Activated CD8-positive, alpha-beta memory T cell treated with anti-CD3 and anti-CD28 coated beads, Interleukin-2, amount 50 U/mL, for 24 hours (primary cell): ENCODE data around the gene C6orf52.
"Not testable (repeated sequence)": the region's sequence is repeated elsewhere in the genome, so short reads cannot be mapped to it uniquely, and the experiment has no call there.

ENCODE experiments used
- DNase-seq: peaks from one replicate; pipeline ENCODE4 v3.0.0-alpha.2; 2020; ENCODE audit errors: extremely low read depth

C6orf52 gene

DNA sequence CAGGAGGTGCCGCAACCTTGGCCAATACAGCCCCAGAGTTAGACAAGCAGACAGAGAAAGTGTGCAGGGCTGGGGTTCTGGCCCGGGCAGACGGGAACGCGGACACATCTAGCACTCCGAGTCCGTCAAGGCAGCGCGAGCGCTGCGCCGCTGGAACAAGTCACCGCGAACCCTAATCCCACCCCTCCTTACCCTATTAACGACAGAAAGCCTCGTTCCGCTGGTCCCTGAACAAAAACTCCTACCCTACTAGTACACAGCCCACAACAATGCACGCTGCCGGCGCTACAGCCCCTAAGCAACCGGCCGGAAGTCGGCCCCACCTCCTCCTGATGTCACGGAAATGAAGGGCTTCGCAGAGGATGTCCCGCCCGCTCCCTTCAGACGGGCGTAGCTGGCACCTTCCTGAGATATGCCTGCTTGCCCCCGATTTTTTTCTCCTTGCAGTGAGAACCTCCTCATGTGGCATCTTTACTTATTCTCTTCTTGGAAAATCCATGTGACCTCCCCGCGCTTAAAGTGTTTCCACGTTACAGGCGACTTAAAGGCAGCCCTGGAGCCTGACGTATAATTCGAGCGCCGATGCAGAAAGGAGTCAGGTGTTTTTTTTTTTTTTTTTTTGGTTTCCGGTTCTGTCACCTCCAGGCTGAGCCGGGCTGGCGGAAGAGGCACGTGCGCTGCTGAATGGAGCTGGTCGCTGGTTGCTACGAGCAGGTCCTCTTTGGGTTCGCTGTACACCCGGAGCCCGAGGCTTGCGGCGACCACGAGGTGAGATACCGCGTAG is at the start of gene C6orf52, which contains the start of gene PAK1IP1:
Gene C6orf52 (minus strand): TSS at position 315 of the 784 bp plus-strand sequence. CDS start 7,066 bp downstream, outside the sequence.
Gene PAK1IP1 (plus strand): TSS at position 671 of the 784 bp plus-strand sequence. CDS start 14 bp downstream, at position 685.
- DNase-seq: peak; percentile 89

- no peak for DNase-seq
These were observed 49.1 kb upstream of the C6orf52 start for GRCh38 chr6:10743515-10743914.

- no peak for DNase-seq
These were observed 47.8 kb upstream of the C6orf52 start for GRCh38 chr6:10742251-10742650.

DNA sequence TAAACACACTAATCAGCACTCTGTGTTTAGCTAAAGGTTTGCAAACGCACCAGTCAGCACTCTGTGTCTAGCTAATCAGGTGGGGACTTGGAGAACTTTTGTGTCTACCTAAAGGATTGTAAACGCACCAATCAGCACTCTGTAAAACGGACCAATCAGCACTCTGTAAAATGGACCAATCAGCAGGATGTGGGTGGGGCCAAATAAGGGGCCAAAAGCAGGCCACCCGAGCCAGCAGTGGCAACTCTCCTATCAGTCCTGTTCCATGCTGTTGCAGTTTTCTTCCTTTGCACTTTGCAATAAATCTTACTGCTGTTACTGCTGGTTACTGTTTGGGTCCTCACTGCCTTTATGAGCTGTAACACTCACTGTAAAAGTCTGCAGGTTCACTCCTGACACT is 47.2 kb upstream of the C6orf52 start:
- not testable (repeated sequence) for DNase-seq

DNA sequence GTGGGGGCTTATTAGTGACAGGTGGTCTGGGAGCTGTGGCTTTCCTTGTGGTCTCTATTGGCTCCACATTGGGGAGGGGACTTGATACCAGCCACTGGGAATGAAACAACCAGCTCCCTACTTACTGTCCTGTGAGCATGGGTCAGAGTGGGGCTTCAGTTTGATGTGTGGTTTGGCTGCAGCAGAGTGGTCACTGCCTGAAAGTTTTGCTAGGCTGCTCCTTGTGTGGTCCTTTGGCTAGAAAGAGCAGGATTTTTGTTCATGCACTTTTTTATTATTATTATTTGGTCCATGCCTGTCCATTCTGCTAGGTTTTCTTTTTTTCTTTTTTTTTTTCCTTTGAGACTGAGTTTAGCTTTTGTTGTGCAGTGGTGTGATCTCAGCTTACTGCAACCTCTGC is 45.6 kb upstream of the C6orf52 start:
- no peak for DNase-seq

DNA sequence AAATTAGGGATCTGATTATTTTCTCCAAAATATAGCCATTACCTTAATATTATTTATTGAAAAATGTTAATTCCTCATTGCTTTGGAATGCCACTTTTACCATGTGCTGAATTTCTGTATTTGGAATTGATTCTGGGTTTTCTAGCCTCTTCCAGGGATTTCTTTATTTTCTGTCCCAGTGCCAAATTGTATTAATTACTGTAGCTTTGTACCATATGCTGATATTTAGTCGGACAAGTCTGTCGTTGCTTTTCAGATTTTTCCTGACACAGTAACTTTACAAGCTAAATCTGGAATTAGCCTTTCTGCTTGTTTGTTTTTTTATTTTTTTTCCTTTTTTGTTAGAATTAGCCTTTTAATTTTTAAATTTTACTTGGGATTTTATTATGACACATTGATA is 42.3 kb upstream of the C6orf52 start:
- DNase-seq: no peak

- DNase-seq: no peak
These were observed 39.4 kb upstream of the C6orf52 start for GRCh38 chr6:10733863-10734262.

- DNase-seq: no peak
These were observed 38.8 kb upstream of the C6orf52 start for GRCh38 chr6:10733151-10733715.

- DNase-seq: no peak
These were observed 35.8 kb upstream of the C6orf52 start for GRCh38 chr6:10730254-10730653.

GRCh38 chr6:10725716-10726115 is 31.3 kb upstream of the C6orf52 start:
- no peak for DNase-seq

- DNase-seq: no peak
These were observed 30.6 kb upstream of the C6orf52 start for GRCh38 chr6:10725044-10725443.

DNA sequence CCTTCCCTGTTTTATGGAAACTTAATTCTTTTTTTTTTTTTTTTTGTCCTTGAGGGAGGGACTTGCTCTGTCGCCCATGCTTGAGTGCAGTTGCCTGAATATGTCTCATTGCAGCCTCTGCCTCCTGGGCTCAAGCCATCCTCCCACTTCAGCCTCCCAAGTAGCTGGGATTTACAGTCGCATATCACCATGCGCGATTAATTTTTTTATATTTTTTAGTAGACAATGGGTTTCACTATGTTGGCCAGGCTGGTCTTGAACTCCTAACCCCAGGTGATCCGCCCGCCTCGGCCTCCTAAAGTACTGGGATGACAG is 29.1 kb upstream of the C6orf52 start:
- DNase-seq: no peak

- peak; percentile 74 for DNase-seq
These were observed 28.6 kb upstream of the C6orf52 start, which contains the start of gene TMEM14C for GRCh38 chr6:10722820-10723566. TSS of gene TMEM14C (plus strand) at chr6:10723070. CDS start at chr6:10724614, 1,544 bp downstream.

DNA sequence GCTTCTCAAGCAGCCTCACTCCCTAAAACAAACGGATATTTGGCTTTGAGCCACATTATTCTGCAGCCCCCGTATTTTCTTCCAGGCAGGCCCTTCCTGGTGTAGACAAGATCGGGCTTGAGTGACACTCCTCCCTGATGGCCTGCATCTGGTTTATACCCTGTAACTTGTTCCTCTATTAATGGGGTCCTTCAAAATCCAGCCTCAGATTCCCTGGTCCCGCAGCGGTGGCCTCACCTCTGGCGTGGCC is 28.1 kb upstream of the C6orf52 start:
- no peak for DNase-seq

DNA sequence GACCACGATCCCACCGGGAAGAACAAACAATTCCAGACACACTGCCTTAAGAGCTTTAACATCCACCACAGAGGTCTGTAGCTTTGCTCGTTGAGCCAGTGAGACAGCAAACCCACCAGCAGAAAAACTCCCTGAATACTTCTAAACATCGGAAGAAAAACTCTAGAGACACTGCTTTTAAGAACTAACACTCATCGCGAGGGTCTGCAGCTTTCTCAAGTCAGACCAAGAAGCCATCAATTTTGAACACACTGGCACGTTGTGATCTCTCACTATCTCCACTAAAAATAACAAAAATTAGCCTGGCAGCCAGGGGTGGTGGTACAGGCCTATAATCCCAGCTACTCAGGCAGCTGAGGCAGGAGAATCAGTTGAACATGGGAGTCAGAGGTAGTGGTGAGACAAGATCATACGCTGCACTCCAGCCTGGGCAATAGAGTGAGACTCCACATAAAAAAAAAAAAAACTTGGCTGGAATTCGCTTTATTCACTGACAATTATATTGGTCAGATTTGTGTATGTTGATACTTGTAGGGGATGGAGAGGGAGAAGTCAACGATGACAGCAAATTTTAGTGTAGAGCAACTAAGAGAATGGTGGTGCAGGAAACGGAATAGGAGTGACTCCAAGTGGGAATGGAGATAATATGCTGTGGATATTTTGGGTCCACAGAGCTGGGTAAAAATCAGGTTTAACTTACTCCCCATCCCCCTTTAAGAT is 27.6 kb upstream of the C6orf52 start:
- no peak for DNase-seq

GRCh38 chr6:10720960-10721849 is 26.8 kb upstream of the C6orf52 start:
- not testable (repeated sequence) for DNase-seq

DNA sequence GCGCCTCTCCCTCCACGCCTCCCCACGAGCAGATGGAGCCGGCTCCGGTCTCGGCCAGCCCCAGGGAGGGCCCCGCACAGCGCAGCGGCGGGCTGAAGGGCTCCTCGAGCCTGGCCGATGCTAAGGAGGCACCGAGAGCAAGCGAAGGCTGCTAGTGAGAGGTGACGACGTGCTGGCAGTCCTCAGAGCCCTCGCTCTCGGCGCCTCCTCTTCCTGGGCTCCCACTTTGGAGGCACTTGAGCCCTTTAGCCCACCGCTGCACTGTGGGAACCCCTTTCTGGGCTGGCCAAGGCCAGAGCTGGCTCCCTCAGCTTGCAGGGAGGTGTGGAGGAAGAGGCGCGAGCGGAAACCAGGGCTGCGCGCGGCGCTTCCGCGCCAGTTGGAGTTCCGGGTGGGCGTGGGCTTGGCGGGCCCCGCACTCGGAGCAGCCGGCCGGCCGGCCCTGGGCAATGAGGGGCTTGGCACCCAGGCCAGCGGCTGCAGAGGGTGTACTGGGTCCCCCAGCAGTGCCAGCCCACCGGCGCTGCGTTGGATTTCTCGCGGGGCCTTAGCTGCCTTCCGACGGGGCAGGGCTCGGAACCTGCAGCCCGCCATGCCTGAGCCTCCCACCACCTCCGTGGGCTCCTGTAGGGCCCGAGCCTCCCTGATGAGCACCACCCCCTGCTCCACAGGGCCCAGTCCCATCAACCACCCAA is 26.0 kb upstream of the C6orf52 start:
- DNase-seq: no peak

DNA sequence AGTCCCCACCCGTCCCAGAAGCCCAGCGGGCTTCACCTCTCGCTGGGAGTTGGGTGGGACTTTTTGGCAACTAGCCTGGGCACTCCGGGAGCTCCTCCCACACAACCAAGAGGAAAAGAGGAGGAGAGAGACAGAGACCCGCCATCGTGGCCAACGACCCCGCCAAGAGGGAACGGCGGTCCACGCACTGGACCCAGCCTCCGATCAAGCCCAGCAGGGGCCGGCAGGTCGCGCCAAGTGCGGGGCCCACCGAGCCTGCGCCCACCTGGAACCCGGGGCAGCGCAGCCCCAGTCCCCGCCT is 25.5 kb upstream of the C6orf52 start:
- DNase-seq: no peak

- no peak for DNase-seq
These were observed 25.0 kb upstream of the C6orf52 start for GRCh38 chr6:10719296-10719963.

DNA sequence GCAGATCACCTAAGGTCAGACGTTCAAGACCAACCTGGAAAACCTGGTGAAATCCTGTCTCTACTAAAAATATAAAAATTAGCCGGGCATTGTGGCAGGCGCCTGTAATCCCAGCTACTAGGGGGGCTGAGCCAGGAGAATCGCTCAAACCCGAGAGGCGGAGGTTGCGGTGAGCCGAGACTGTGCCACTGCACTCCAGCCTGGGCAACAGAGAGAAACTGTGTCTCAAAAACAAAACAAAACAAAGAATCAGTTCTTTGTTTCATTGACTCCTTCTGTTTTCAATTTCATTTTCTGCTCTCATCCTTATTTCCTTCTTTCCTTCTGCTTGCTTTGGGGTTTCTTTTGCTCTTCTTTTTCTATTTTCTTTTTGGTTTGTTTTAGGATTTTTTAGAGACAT is 19.5 kb upstream of the C6orf52 start:
- no peak for DNase-seq
